RWPE2 (cell line): ENCODE measurements around the gene TSGA10.
A peak's percentile ranks its signal among the peaks of the same experiment; 100 is the strongest.

Experiments used
- ATAC-seq: fragments of 200-7000 bp; cut with Tn5 transposase; 3 replicates; pipeline ENCODE4 v1.9.1; 2021; ENCODE audit warnings: low read depth
- DNase-seq: peaks from one replicate; pipeline ENCODE4 v3.0.0-alpha.2; 2020; ENCODE audit warnings: low spot score
- H3K27ac ChIP-seq: fragments of 450-650 bp; 2 replicates; pipeline ENCODE4 v1.5.1; 2017; ENCODE audit warnings: mild to moderate bottlenecking; ENCODE audit not compliant: poor library complexity, severe bottlenecking
- H3K27me3 ChIP-seq: fragments of 250-450 bp; sonication (Bioruptor Pico); 2 replicates; pipeline ENCODE4 v1.5.1; 2021; ENCODE audit warnings: mild to moderate bottlenecking, moderate library complexity; ENCODE audit not compliant: insufficient read depth, poor library complexity, severe bottlenecking
- H3K36me3 ChIP-seq: fragments of 250-450 bp; sonication (Bioruptor Pico); 2 replicates; pipeline ENCODE4 v1.5.1; 2020; ENCODE audit warnings: low read depth, mild to moderate bottlenecking, moderate library complexity
- H3K4me1 ChIP-seq: fragments of 250-450 bp; sonication (Bioruptor Pico); 2 replicates; pipeline ENCODE4 v1.5.1; 2021; ENCODE audit warnings: mild to moderate bottlenecking, moderate library complexity; ENCODE audit not compliant: insufficient read depth, poor library complexity, severe bottlenecking
- H3K4me3 ChIP-seq: fragments of 250-450 bp; sonication (Bioruptor Pico); 2 replicates; pipeline ENCODE4 v1.5.1; 2021; ENCODE audit warnings: mild to moderate bottlenecking, moderate library complexity; ENCODE audit not compliant: severe bottlenecking
- H3K9me3 ChIP-seq: fragments of 250-450 bp; sonication (Bioruptor Pico); 2 replicates; pipeline ENCODE4 v1.5.1; 2021; ENCODE audit warnings: mild to moderate bottlenecking, moderate library complexity; ENCODE audit not compliant: severe bottlenecking
- TF ChIP-seq, protein P1 (sequence below): fragments of 450-650 bp; IDR thresholded peaks from one replicate; pipeline ENCODE4 v1.5.1; 2017; ENCODE audit warnings: mild to moderate bottlenecking, moderate library complexity; ENCODE audit not compliant: poor library complexity, severe bottlenecking

Gene TSGA10

DNA sequence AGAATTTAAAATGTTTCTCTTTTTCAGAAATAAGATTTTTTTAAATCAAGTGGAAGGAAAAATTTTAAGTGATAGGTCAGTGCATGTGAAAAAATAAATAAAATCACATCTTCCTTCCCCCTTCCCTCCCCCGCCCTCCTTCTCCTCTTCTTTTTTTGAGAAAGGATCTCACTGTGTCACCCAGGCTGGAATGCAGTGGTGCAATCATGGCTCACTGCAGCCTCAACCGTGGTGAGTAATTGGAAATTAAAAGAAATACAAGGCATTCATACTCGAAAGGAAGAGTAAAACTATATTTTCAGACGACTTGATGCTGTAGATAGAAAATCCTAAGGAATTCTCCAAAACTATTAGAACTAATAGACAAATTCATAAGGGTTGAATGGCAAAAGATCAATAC is 201.8 kb downstream of the TSGA10 start:
- peaks cover 10% of the 10 kb centered on the region for H3K4me1 ChIP-seq
- TF ChIP-seq, protein P1, sequence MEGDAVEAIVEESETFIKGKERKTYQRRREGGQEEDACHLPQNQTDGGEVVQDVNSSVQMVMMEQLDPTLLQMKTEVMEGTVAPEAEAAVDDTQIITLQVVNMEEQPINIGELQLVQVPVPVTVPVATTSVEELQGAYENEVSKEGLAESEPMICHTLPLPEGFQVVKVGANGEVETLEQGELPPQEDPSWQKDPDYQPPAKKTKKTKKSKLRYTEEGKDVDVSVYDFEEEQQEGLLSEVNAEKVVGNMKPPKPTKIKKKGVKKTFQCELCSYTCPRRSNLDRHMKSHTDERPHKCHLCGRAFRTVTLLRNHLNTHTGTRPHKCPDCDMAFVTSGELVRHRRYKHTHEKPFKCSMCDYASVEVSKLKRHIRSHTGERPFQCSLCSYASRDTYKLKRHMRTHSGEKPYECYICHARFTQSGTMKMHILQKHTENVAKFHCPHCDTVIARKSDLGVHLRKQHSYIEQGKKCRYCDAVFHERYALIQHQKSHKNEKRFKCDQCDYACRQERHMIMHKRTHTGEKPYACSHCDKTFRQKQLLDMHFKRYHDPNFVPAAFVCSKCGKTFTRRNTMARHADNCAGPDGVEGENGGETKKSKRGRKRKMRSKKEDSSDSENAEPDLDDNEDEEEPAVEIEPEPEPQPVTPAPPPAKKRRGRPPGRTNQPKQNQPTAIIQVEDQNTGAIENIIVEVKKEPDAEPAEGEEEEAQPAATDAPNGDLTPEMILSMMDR = no peak
- no peaks in the 10 kb centered on the region for H3K36me3 ChIP-seq
- H3K9me3 ChIP-seq = no peaks in the 10 kb centered on the region
- H3K27ac ChIP-seq = no peak overlapping the region
- H3K27me3 ChIP-seq = no peaks in the 10 kb centered on the region
- peak; percentile 69 for ATAC-seq
- DNase-seq = no peak
- no peak overlapping the region for H3K4me3 ChIP-seq

DNA sequence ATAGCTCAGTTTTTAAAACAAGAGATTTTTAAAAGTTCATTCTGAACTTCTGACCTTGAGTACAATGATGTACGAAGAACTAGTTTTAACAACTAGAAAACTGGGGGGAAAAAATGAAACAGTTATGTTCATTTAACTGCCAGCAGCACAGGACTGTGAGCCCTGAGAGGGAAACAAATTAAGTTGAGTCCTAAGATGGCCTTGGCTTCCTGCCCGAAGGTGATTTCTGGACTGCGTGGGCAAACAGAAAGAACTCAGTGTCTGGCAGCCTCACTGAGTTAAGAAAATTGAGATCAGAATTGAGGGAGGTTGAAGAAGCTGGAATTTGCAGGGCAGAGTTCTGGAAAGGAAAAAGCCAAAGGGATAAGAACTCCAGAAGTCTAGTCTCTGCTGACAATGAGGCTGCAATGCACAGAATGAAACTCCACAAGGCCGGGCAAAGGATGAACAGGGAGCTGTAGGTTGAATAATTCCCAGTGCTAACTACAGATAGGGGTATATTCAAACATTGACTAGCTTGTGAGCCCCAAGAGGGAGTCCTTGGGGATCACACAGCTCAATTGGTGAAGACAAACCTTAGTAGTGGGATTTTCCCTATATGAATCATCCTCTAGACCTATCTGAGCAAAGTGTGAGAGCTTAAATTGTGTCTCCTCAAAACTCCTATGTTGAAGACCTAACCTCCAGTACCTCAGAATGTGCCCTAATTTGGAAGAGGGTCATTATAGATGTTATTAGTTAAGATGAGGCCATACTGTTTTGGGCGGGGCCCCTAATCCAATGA is 205.6 kb downstream of the TSGA10 start:
- H3K36me3 ChIP-seq = no peaks in the 10 kb centered on the region
- no peak overlapping the region for H3K27ac ChIP-seq
- TF ChIP-seq, protein P1 = no peak
- H3K4me3 ChIP-seq = no peak overlapping the region
- H3K27me3 ChIP-seq = no peaks in the 10 kb centered on the region
- ATAC-seq (peak; percentile 23; the same call in 1 of the 3 replicates), DNase-seq (no peak)
- no peaks in the 10 kb centered on the region for H3K9me3 ChIP-seq
- peaks cover 10% of the 10 kb centered on the region for H3K4me1 ChIP-seq

DNA sequence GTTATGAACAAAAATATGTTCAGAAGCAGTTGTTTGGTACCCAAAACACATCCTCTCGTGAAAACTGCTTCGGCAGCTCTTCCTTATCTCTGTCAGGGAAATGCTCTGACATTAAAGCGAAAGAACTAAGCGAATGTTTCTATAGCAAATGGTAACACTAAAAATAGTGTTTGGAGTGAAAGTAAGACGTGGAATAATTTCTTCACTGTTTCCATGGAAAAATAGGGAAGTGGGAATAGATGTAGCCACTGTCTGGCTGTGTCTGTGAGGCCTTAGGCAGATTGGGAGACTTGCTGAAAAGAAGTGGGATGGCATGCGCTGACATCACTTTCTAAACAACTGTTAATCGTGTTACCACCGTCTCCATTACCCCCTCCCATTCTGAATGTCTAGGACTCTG is 207.2 kb downstream of the TSGA10 start:
- Histone ChIP-seq H3K36me3 (no peaks in the 10 kb centered on the region), H3K27ac (no peak overlapping the region), H3K9me3 (no peaks in the 10 kb centered on the region), H3K27me3 (no peaks in the 10 kb centered on the region), H3K4me1 (peaks cover 2% of the 10 kb centered on the region), H3K4me3 (no peak overlapping the region)
- TF ChIP-seq, protein P1 = no peak
- DNase-seq = no peak
- no peak for ATAC-seq
